ENCODE results near the gene NFS1. TPM values are rescaled to one million over a fixed set of nuclear protein-coding genes. Genes with fewer than 3 reads are reported as not detected.

NFS1 gene
- total RNA-seq, 4 donors from 2014 or later: 9.1 to 35.4 (median 20.4) TPM

DNA sequence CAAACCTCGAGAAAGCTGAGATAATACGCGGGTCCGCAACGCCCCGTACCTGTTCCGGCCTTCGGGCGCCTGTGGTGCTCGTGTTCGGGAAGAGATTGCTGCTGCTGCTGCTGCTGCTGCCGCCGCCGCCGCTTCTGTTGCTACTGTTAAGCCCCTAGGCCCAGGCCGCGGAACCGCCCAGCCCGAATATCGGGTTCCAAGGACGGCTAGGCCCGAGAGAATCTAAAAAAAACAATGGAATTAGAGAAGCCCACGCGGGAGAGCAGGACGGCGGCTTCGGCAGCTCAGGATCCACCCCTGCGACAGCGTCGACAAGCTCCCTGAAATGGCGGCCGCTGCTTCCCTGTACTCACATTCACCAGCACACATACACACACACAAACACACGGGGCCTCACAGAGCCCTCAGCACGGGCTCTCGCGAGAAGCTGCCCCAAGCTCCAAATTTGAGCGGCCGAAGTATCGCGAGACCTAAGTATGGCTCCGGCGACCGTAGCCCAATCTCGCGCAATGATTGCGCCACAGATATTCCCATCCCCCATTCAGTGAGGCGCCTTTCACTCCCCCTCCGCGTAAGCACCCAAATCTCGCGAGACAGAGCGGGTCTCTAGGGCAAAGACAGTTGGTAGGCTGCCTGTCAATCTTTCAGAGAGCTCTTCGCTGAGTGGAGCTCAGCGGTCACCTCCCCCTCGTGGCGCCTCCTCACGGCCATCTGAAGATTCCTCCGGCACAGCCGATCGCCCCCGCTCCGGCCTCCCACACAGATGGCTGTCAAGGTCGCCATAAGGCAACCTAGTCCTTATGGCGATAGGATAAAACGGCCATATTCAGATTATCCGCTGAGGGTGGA is 43.0 kb upstream of the NFS1 start, which contains the start of gene RBM39:
RBM39 (minus strand) TSS at position 369 of the 849 bp plus-strand sequence. CDS start 1,386 bp downstream, outside the sequence.
- Histone ChIP-seq H3K9me3 (no peaks in the 10 kb centered on the region), H3K4me3 (peak within 1 kb of the TSS; percentile 81 to 87), H3K36me3 (no peaks in the 10 kb centered on the region), H3K4me1 (peaks cover 14 to 16% of the 10 kb centered on the region in 2 donors), H3K27ac (peak within 1 kb of the TSS; percentile 99 to 100), H3K27me3 (no peaks in the 10 kb centered on the region)
- DNase-seq: peak; percentile 100
- peak; percentile 96 to 97 for TF ChIP-seq POLR2A (IDR thresholded peaks at IDR 0.05)
- TF ChIP-seq, protein P1, sequence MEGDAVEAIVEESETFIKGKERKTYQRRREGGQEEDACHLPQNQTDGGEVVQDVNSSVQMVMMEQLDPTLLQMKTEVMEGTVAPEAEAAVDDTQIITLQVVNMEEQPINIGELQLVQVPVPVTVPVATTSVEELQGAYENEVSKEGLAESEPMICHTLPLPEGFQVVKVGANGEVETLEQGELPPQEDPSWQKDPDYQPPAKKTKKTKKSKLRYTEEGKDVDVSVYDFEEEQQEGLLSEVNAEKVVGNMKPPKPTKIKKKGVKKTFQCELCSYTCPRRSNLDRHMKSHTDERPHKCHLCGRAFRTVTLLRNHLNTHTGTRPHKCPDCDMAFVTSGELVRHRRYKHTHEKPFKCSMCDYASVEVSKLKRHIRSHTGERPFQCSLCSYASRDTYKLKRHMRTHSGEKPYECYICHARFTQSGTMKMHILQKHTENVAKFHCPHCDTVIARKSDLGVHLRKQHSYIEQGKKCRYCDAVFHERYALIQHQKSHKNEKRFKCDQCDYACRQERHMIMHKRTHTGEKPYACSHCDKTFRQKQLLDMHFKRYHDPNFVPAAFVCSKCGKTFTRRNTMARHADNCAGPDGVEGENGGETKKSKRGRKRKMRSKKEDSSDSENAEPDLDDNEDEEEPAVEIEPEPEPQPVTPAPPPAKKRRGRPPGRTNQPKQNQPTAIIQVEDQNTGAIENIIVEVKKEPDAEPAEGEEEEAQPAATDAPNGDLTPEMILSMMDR (IDR thresholded peaks at IDR 0.05): peak; percentile 41 to 62 (median 50)
- intact Hi-C loops (cut with DNase I; ENCODE audit: low total_unique reads): no loop called here

DNA sequence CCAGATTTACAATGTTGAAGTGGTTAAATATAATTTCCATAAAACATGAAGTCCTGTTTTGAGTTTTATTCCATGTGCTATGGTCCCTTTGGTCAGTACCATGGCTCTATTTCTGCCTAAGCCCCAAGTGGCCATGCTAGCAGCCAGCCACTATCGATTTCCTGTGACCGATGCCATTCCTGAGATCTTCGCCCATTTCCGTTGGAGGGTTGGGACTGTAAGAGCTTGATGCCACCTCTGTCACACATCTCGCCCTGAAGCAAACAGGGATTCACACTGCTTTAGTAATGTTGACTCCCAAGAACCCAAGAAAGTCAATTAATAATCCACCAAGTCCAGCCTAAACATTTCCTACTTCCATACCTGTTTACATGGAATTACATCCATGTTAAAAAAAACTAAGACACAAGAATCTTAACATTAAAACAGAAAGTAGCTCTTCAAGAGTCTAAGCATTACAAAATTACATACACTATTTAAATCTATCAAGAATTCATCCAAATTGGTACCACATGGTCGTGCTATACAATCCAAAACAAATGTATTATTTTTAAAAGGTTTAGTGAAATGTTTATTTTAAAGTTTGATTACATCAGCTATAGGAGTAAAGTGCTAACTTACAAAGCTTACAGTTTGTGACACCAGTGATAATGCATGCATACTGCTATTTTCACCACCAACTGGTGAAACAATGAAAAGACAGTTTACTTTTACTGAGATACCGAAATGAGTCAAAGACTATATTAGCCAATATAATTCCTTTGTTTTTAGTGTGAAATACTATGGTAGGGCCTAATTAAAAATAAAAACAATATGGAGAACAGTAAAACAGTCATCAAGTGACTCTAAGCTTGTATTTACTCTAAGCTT is 40.4 kb upstream of the NFS1 start:
- Histone ChIP-seq H3K27me3 (no peaks in the 10 kb centered on the region), H3K4me1 (peaks cover 14 to 20% of the 10 kb centered on the region in 2 donors), H3K36me3 (no peaks in the 10 kb centered on the region), H3K9me3 (no peaks in the 10 kb centered on the region), H3K4me3 (peak overlapping the region; percentile 81 to 87), H3K27ac (peak overlapping the region in 1 of 2 donors; percentile 100)
- no peak for TF ChIP-seq POLR2A (IDR thresholded peaks at IDR 0.05)
- TF ChIP-seq, protein P1 (IDR thresholded peaks at IDR 0.05): peak in 1 of 4 experiments; percentile 9
- no peak for DNase-seq
- intact Hi-C loops (cut with DNase I; ENCODE audit: low total_unique reads): no loop called here

DNA sequence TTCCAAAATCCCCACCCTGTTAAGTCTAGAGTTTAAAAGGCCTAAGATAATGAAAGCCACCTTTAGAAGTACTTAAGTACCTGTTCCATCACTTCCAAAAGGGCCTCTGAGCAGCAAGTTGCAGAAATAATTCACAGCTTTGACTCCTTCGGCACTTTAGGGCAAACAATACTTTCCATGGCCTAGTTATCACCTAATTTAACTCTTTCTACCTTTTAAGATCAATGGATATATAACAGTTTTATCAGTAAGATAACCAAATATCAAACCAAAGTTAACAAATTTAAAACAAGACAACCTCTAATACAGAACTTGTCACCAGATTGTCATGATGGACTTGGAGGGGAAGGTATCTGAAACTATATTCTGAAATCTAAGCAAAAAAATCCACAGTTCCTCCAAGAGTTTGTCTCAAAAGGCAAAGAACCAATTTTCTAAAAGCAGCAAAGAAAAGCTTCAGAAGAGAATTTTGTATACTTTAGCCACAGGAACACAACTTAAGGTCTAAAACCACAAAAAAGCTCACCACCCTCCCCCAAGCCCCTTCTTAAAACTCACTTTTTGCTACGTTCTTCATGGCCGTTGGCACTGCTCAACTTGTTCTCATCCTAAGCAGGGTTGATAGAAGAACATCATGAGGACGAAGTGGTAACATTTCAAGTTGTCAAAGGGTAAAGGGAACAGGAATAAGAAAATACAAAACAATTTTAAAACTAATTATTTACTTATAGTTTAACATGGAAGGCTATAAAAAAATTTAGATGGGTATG is 39.4 kb upstream of the NFS1 start:
- no peak for TF ChIP-seq POLR2A (IDR thresholded peaks at IDR 0.05)
- TF ChIP-seq, protein P1 (IDR thresholded peaks at IDR 0.05): no peak
- Histone ChIP-seq H3K4me3 (no peak overlapping the region), H3K9me3 (no peaks in the 10 kb centered on the region), H3K36me3 (no peaks in the 10 kb centered on the region), H3K27me3 (no peaks in the 10 kb centered on the region), H3K27ac (peak overlapping the region in 1 of 2 donors; percentile 100), H3K4me1 (peaks cover 14 to 20% of the 10 kb centered on the region in 2 donors)
- DNase-seq: no peak
- intact Hi-C loops (cut with DNase I; ENCODE audit: low total_unique reads): no loop called here

DNA sequence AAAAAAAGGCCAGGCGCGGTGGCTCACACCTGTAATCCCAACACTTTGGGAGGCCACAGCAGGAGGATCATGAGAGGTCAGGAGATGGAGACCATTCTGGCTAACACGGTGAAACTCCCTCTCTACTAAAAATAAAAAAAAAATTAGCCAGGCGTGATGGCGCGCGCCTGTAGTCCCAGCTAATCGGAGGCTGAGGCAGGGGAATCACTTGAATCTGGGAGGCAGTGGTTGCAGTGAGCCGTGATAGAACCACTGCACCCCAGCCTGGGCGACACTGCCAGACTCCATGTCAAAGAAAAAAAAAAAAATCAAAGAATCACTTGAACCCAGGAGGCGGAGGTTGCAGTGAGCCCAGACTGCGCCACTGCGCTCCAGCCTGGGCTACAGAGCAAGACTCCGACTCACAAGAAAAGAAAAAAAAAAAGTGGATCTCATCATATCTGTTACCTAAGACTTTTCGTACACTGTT is 38.7 kb upstream of the NFS1 start:
- intact Hi-C loops (cut with DNase I; ENCODE audit: low total_unique reads): no loop called here
- Histone ChIP-seq H3K27me3 (no peaks in the 10 kb centered on the region), H3K36me3 (no peaks in the 10 kb centered on the region), H3K9me3 (no peaks in the 10 kb centered on the region), H3K27ac (no peak overlapping the region), H3K4me1 (peaks cover 14 to 20% of the 10 kb centered on the region in 2 donors), H3K4me3 (no peak overlapping the region)
- DNase-seq: no peak
- TF ChIP-seq, protein P1 (IDR thresholded peaks at IDR 0.05): no peak
- TF ChIP-seq POLR2A (IDR thresholded peaks at IDR 0.05): no peak

Measured in uterus (tissue), 4 donors.